A673 (cell line): ENCODE measurements around the gene SNORC. TPM values are rescaled to one million over a fixed set of nuclear protein-coding genes. Genes with fewer than 3 reads are reported as not detected.
A peak's percentile ranks its signal among the peaks of the same experiment; 100 is the strongest.

ENCODE experiments used
- BruUV-seq: library from RNA; stranded (reverse); fragments of 400-500 nt; replicated peaks from 2 replicates; lab custom pipeline; 2021; lab: Mats Ljungman, UMichigan
- CTCF ChIA-PET: fragments of 300-600 bp; sonication (Branson Sonifier 250); formaldehyde crosslinking; loops from one replicate; lab custom pipeline; 2022; ENCODE audit warnings: antibody characterized with exemption; lab: Charles Lee
- POLR2A ChIA-PET: fragments of 300-600 bp; sonication (Branson Sonifier 250); formaldehyde crosslinking; loops from one replicate; lab custom pipeline; 2022; ENCODE audit warnings: antibody characterized with exemption; ENCODE audit not compliant: low non-redundant PET; lab: Charles Lee
- DNase-seq: peaks from one replicate; pipeline ENCODE4 v3.0.0-alpha.2; 2015; ENCODE audit warnings: low spot score
- H3K27ac ChIP-seq: fragments of 200-600 bp; sonication (generic); 2 replicates; pipeline ENCODE4 v1.5.1; 2016; ENCODE audit warnings: mixed run types, low read depth, mild to moderate bottlenecking, mixed read lengths, antibody characterized with exemption, low read length; ENCODE audit not compliant: poor library complexity, severe bottlenecking
- H3K27me3 ChIP-seq: fragments of 200-600 bp; sonication (generic); replicated peaks from 2 replicates; pipeline ENCODE4 v1.6.1; 2017; ENCODE audit warnings: mixed run types, low read depth, mild to moderate bottlenecking, mixed read lengths, antibody characterized with exemption, low read length; ENCODE audit not compliant: insufficient read depth, poor library complexity
- H3K36me3 ChIP-seq: fragments of 200-600 bp; sonication (generic); 2 replicates; pipeline ENCODE4 v1.6.1; 2016; ENCODE audit warnings: mixed run types, mild to moderate bottlenecking, mixed read lengths, antibody characterized with exemption, low read length; ENCODE audit not compliant: insufficient read depth, poor library complexity, severe bottlenecking
- H3K4me1 ChIP-seq: fragments of 200-600 bp; sonication (generic); 2 replicates; pipeline ENCODE4 v1.6.1; 2017; ENCODE audit warnings: mixed run types, mild to moderate bottlenecking, mixed read lengths, antibody characterized with exemption, low read length; ENCODE audit not compliant: insufficient read depth, poor library complexity, severe bottlenecking
- H3K4me3 ChIP-seq: fragments of 200-600 bp; sonication (generic); 2 replicates; pipeline ENCODE4 v1.5.1; 2016; ENCODE audit warnings: low read depth, mixed run types, mild to moderate bottlenecking, mixed read lengths, low read length; ENCODE audit not compliant: poor library complexity, severe bottlenecking
- H3K9me3 ChIP-seq: fragments of 200-600 bp; sonication (generic); 2 replicates; pipeline ENCODE4 v1.6.1; 2016; ENCODE audit warnings: mixed run types, low read depth, mild to moderate bottlenecking, mixed read lengths, antibody characterized with exemption, low read length; ENCODE audit not compliant: poor library complexity, severe bottlenecking
- EZH2 ChIP-seq: fragments of 200-600 bp; sonication (generic); IDR thresholded peaks from 2 replicates; pipeline ENCODE4 v1.6.1; 2017; ENCODE audit warnings: borderline replicate concordance, low read depth, mild to moderate bottlenecking, mixed read lengths, antibody characterized with exemption, low read length; ENCODE audit not compliant: poor library complexity, severe bottlenecking
- intact Hi-C: fragments of 100-400 bp; cut with micrococcal nuclease; formaldehyde crosslinking; loops from one replicate; pipeline ENCODE4 v1.10.0; 2022; ENCODE audit not compliant: unreplicated experiment
- total RNA-seq: library from RNA; stranded (reverse); gene quantifications from 2 replicates; pipeline ENCODE4 v1.2.3, GENCODE V29; 2021
- TF ChIP-seq, protein P1 (sequence below): fragments of 300-800, 200-600 bp; sonication (generic); conservative IDR thresholded peaks from 2 replicates; pipeline ENCODE4 v1.5.1; 2017; ENCODE audit warnings: low read depth, mild to moderate bottlenecking, antibody characterized with exemption, low read length, moderate library complexity, mixed read lengths

Gene SNORC
- total RNA-seq, 1 experiment from 2014 or later = 4.6 TPM

DNA sequence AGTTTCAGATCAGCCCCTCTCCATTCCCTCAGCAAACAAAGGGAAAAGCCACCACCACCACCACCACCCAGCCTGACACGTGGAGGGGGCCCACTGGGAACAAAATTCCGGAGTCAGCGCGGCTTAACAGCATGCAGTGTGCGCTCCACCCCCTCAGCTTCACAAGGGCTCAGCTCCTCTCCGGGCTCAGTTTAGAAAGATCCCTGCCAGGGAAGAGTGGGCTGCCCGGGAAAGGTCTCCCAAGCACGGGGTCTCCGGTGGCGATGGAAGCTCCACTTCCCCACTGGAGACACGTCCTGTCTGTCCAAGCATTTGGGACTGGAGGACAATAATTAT is 55.7 kb downstream of the SNORC start:
- no peak overlapping the region for H3K4me3 ChIP-seq
- TF ChIP-seq, protein P1, sequence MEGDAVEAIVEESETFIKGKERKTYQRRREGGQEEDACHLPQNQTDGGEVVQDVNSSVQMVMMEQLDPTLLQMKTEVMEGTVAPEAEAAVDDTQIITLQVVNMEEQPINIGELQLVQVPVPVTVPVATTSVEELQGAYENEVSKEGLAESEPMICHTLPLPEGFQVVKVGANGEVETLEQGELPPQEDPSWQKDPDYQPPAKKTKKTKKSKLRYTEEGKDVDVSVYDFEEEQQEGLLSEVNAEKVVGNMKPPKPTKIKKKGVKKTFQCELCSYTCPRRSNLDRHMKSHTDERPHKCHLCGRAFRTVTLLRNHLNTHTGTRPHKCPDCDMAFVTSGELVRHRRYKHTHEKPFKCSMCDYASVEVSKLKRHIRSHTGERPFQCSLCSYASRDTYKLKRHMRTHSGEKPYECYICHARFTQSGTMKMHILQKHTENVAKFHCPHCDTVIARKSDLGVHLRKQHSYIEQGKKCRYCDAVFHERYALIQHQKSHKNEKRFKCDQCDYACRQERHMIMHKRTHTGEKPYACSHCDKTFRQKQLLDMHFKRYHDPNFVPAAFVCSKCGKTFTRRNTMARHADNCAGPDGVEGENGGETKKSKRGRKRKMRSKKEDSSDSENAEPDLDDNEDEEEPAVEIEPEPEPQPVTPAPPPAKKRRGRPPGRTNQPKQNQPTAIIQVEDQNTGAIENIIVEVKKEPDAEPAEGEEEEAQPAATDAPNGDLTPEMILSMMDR = no peak
- no peak for TF ChIP-seq EZH2
- CTCF ChIA-PET = no interaction called here
- no peaks in the 10 kb centered on the region for H3K9me3 ChIP-seq
- no peak for DNase-seq
- peaks cover 31% of the 10 kb centered on the region for H3K27me3 ChIP-seq
- peaks cover 7% of the 10 kb centered on the region for H3K4me1 ChIP-seq
- POLR2A ChIA-PET = no interaction called here
- no peaks in the 10 kb centered on the region for H3K36me3 ChIP-seq
- intact Hi-C loops = no loop called here
- no TSS peak for BruUV-seq
- H3K27ac ChIP-seq = no peak overlapping the region

DNA sequence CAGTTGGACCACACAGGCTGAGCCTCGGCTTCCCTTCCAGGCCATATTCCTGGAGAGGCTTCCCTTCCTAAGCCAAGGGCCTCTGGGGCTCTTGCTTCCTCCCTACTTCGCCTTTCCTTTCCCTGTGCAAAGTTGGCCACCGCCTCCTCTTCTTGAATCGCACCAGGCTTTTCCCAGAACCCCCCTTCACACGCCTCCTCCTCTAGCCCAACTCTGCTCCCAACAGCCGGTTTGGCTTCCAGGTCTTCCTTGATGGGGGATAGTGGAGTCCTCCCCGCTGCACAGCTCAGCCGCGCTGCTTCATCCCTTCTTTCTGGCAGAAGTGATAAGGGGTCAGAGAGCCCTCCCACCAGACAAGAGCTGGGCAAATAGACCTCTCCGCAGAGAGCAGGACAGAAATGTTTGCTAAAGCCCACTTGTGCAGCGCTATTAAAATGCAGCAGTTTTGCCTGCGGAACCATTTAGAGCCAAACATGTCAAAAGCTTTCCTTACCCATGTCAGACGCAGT is 56.4 kb downstream of the SNORC start:
- H3K27me3 ChIP-seq = peaks cover 31% of the 10 kb centered on the region

GRCh38 chr2:232927032-232927792 is 57.1 kb downstream of the SNORC start:
- no peak for TF ChIP-seq EZH2
- TF ChIP-seq, protein P1 = no peak
- Histone ChIP-seq H3K4me1 (peaks cover 5% of the 10 kb centered on the region), H3K36me3 (no peaks in the 10 kb centered on the region), H3K27me3 (peaks cover 31% of the 10 kb centered on the region), H3K27ac (no peak overlapping the region), H3K9me3 (no peaks in the 10 kb centered on the region), H3K4me3 (peak overlapping the region; percentile 44)
- no TSS peak for BruUV-seq
- CTCF ChIA-PET = no interaction called here
- intact Hi-C loops = no loop called here
- POLR2A ChIA-PET = no interaction called here
- no peak for DNase-seq

More for the DNA sequence above, 56.4 kb downstream of the SNORC start:
- no TSS peak for BruUV-seq
- Histone ChIP-seq H3K9me3 (no peaks in the 10 kb centered on the region), H3K27ac (no peak overlapping the region), H3K4me3 (no peak overlapping the region), H3K4me1 (peaks cover 5% of the 10 kb centered on the region), H3K36me3 (no peaks in the 10 kb centered on the region)
- intact Hi-C loops = no loop called here
- ChIA-PET CTCF (no interaction called here), POLR2A (no interaction called here)
- no peak for DNase-seq
- no peak for TF ChIP-seq EZH2
- TF ChIP-seq, protein P1 = no peak
